GM03348 (cell line): ENCODE measurements around the gene ASPSCR1.

ENCODE experiments used
- DNase-seq: peaks from one replicate; pipeline ENCODE4 v3.0.0; 2012; ENCODE audit warnings: low spot score

The ASPSCR1 gene

GRCh38 chr17:82013341-82013740, 35.9 kb downstream of the ASPSCR1 start:
- DNase-seq = no peak

GRCh38 chr17:82013772-82014321, 36.4 kb downstream of the ASPSCR1 start:
- DNase-seq = no peak

GRCh38 chr17:82014432-82014831, 37.0 kb downstream of the ASPSCR1 start:
- DNase-seq = no peak

- no peak for DNase-seq
Observed at GRCh38 chr17:82014971-82015310, 37.5 kb downstream of the ASPSCR1 start.

GRCh38 chr17:82015311-82015971, 38.0 kb downstream of the ASPSCR1 start:
- no peak for DNase-seq

- no peak for DNase-seq
Observed at GRCh38 chr17:82016061-82016874, 38.8 kb downstream of the ASPSCR1 start.

- DNase-seq = no peak
Observed at GRCh38 chr17:82016875-82017459, 39.5 kb downstream of the ASPSCR1 start.

- no peak for DNase-seq
Observed at GRCh38 chr17:82017612-82018151, 40.3 kb downstream of the ASPSCR1 start.

- no peak for DNase-seq
Observed at GRCh38 chr17:82018152-82018988, 40.9 kb downstream of the ASPSCR1 start.

- DNase-seq = no peak
Observed at GRCh38 chr17:82018989-82019689, 41.7 kb downstream of the ASPSCR1 start.

- peak; percentile 74 for DNase-seq
Observed at GRCh38 chr17:82019690-82020571, 42.5 kb downstream of the ASPSCR1 start.

GRCh38 chr17:82020572-82021106, 43.2 kb downstream of the ASPSCR1 start:
- DNase-seq = no peak

- peak; percentile 82 for DNase-seq
Observed at GRCh38 chr17:82021107-82021899, 43.9 kb downstream of the ASPSCR1 start.

- no peak for DNase-seq
Observed at GRCh38 chr17:82021900-82022309, 44.5 kb downstream of the ASPSCR1 start.

GRCh38 chr17:82022310-82022980, 45.0 kb downstream of the ASPSCR1 start, which contains the start of gene CENPX:
CENPX (minus strand) TSS chr17:82022878; CDS start chr17:82022861, 17 bp downstream.
- no peak for DNase-seq

- DNase-seq = peak; percentile 100
Observed at GRCh38 chr17:82022981-82023446, 45.6 kb downstream of the ASPSCR1 start, which contains the start of gene LRRC45. LRRC45 (plus strand) TSS chr17:82023305; CDS start chr17:82023644, 339 bp downstream.

GRCh38 chr17:82023447-82024241, 46.2 kb downstream of the ASPSCR1 start:
- DNase-seq = peak; percentile 43
